Thyroid gland (tissue), 4 donors: ENCODE data around the gene CLDN5. TPM values are rescaled to one million over a fixed set of nuclear protein-coding genes. Genes with fewer than 3 reads are reported as not detected.

Experiments
- DNase-seq, 2 donors: peaks; one replicate each; pipeline ENCODE4 v3.0.0-alpha.2; 2019
- H3K27ac ChIP-seq, 3 donors: fragments of 200-600 bp; sonication (generic); 1 replicate in 2 of 3; 2 replicates in 1 of 3; pipeline ENCODE4 v1.5.1; 2016 to 2019; ENCODE audit warnings: mild to moderate bottlenecking in 1 of 3, moderate library complexity in 1 of 3
- H3K27me3 ChIP-seq: fragments of 200-600 bp; sonication (generic); one replicate; pipeline ENCODE4 v1.5.1; 2019
- H3K36me3 ChIP-seq, 2 donors: fragments of 200-600 bp; sonication (generic); one replicate each; pipeline ENCODE4 v1.5.1; 2016 to 2019
- H3K4me1 ChIP-seq, 2 donors: fragments of 200-600 bp; sonication (generic); one replicate each; pipeline ENCODE4 v1.5.1; 2017 to 2019
- H3K4me3 ChIP-seq, 3 donors: fragments of 200-600 bp; sonication (generic); replicated peaks in 1 of 3; 1 replicate in 2 of 3; 2 replicates in 1 of 3; pipeline ENCODE4 v1.5.1; 2016; ENCODE audit warnings: mild to moderate bottlenecking in 1 of 3
- H3K9me3 ChIP-seq: fragments of 200-600 bp; sonication (generic); one replicate; pipeline ENCODE4 v1.5.1; 2017
- CTCF ChIP-seq, 6 experiments: fragments of 200-600 bp in 3 of 6; fragments of 450-650 bp in 3 of 6; sonication (generic) in 3 of 6; IDR thresholded peaks; one replicate each; pipeline ENCODE4 v1.5.1; 2016 to 2019; ENCODE audit warnings: antibody characterized with exemption in 6 of 6, mild to moderate bottlenecking in 2 of 6, inconsistent platforms in 1 of 6, moderate library complexity in 1 of 6
- POLR2A ChIP-seq, 2 donors: fragments of 450-650 bp; IDR thresholded peaks; one replicate each; pipeline ENCODE4 v1.6.1; 2017; ENCODE audit warnings: antibody characterized with exemption in 2 of 2, mild to moderate bottlenecking in 2 of 2, moderate library complexity in 1 of 2
- WGBS, 2 donors: methylation state at CpG; one replicate each; pipeline ENCODE4 v1.1.5; 2017; 5-methylcytosine and 5-hydroxymethylcytosine counted together
- intact Hi-C: fragments of 100-400 bp; cut with DNase I; formaldehyde crosslinking; loops from one replicate; pipeline ENCODE4 v1.15.1; 2023
- total RNA-seq, 4 donors: library from RNA; depleted of rRNA; stranded (reverse); fragments of >200 nt; gene quantifications; one replicate each; pipeline ENCODE4 v1.2.3, GENCODE V29; 2016

CLDN5 gene
- total RNA-seq, 4 donors from 2014 or later: 71.8 to 303 (median 131) TPM

GRCh38 chr22:19519041-19519926 lies 4.9 kb downstream of the CLDN5 start:
- H3K9me3 ChIP-seq: no peaks in the 10 kb centered on the region
- H3K27me3 ChIP-seq: no peaks in the 10 kb centered on the region
- H3K36me3 ChIP-seq: no peaks in the 10 kb centered on the region
- H3K4me1 ChIP-seq: peaks cover 0 to 11% of the 10 kb centered on the region in 2 donors
- intact Hi-C loops: no loop called here
- H3K4me3 ChIP-seq: no peak overlapping the region
- WGBS, 2 donors: 90 to 98% methylated on average over 13 to 14 of the region's 17 CpGs
- TF ChIP-seq POLR2A (IDR thresholded peaks at IDR 0.05) (no peak), CTCF (IDR thresholded peaks at IDR 0.05) (no peak)
- no peak for DNase-seq
- no peak overlapping the region for H3K27ac ChIP-seq

- intact Hi-C loops: no loop called here
- WGBS, 2 donors: 85 to 92% methylated on average over 10 of the region's 10 CpGs
- no peak for DNase-seq
- Histone ChIP-seq H3K9me3 (no peaks in the 10 kb centered on the region), H3K27me3 (no peaks in the 10 kb centered on the region), H3K36me3 (no peaks in the 10 kb centered on the region), H3K4me3 (no peak overlapping the region), H3K4me1 (peaks cover 0 to 4% of the 10 kb centered on the region in 2 donors), H3K27ac (no peak overlapping the region)
- TF ChIP-seq CTCF (IDR thresholded peaks at IDR 0.05) (no peak), POLR2A (IDR thresholded peaks at IDR 0.05) (no peak)
Measured at GRCh38 chr22:19518635-19519034, 5.6 kb downstream of the CLDN5 start.

GRCh38 chr22:19517919-19518611 lies 6.1 kb downstream of the CLDN5 start:
- intact Hi-C loops: no loop called here
- DNase-seq: no peak
- 89 to 92% methylated on average over 7 to 9 of the region's 12 CpGs for WGBS, 2 donors

GRCh38 chr22:19517171-19517500 lies 7.1 kb downstream of the CLDN5 start:
- 93 to 99% methylated on average over 7 to 10 of the region's 10 CpGs for WGBS, 2 donors
- DNase-seq: no peak
- Histone ChIP-seq H3K27ac (no peak overlapping the region), H3K27me3 (no peaks in the 10 kb centered on the region), H3K9me3 (no peaks in the 10 kb centered on the region), H3K4me3 (no peak overlapping the region), H3K36me3 (no peaks in the 10 kb centered on the region), H3K4me1 (no peaks in the 10 kb centered on the region)
- TF ChIP-seq POLR2A (IDR thresholded peaks at IDR 0.05) (no peak), CTCF (IDR thresholded peaks at IDR 0.05) (no peak)
- intact Hi-C loops: no loop called here

More at GRCh38 chr22:19517919-19518611, 6.1 kb downstream of the CLDN5 start:
- H3K27ac ChIP-seq: no peak overlapping the region
- no peak overlapping the region for H3K4me3 ChIP-seq
- no peaks in the 10 kb centered on the region for H3K9me3 ChIP-seq
- no peaks in the 10 kb centered on the region for H3K4me1 ChIP-seq
- TF ChIP-seq CTCF (IDR thresholded peaks at IDR 0.05): no peak
- TF ChIP-seq POLR2A (IDR thresholded peaks at IDR 0.05): no peak
- H3K27me3 ChIP-seq: no peaks in the 10 kb centered on the region
- no peaks in the 10 kb centered on the region for H3K36me3 ChIP-seq
